Parathyroid adenoma (tissue), 2 donors: ENCODE measurements around the gene DDN.

Experiments used
- H2AFZ ChIP-seq: fragments of 300-600 bp; sonication (generic); one replicate; pipeline ENCODE4 v1.7.0; 2017; ENCODE audit warnings: antibody characterized with exemption, mild to moderate bottlenecking
- H3K27ac ChIP-seq: fragments of 300-600 bp; sonication (generic); one replicate; pipeline ENCODE4 v1.7.0; 2017
- H3K27me3 ChIP-seq: fragments of 300-600 bp; sonication (generic); one replicate; pipeline ENCODE4 v1.7.0; 2017; ENCODE audit warnings: low read length; ENCODE audit not compliant: control insufficient read depth, insufficient read depth
- H3K36me3 ChIP-seq: fragments of 300-600 bp; sonication (generic); one replicate; pipeline ENCODE4 v1.7.0; 2017; ENCODE audit warnings: low read length; ENCODE audit not compliant: control insufficient read depth, insufficient read depth
- H3K4me1 ChIP-seq: fragments of 300-600 bp; sonication (generic); one replicate; pipeline ENCODE4 v1.7.0; 2017; ENCODE audit warnings: control low read depth
- H3K4me2 ChIP-seq: fragments of 300-600 bp; sonication (generic); one replicate; pipeline ENCODE4 v1.7.0; 2017; ENCODE audit warnings: low read length
- H3K4me3 ChIP-seq: fragments of 300-600 bp; sonication (generic); one replicate; pipeline ENCODE4 v1.7.0; 2017; ENCODE audit warnings: low read depth, low read length
- H3K79me2 ChIP-seq: fragments of 300-600 bp; sonication (generic); one replicate; pipeline ENCODE4 v1.7.0; 2017; ENCODE audit warnings: control low read depth
- H3K9ac ChIP-seq: fragments of 300-600 bp; sonication (generic); one replicate; pipeline ENCODE4 v1.7.0; 2017; ENCODE audit warnings: mild to moderate bottlenecking
- H3K9me3 ChIP-seq: fragments of 300-600 bp; sonication (generic); one replicate; pipeline ENCODE4 v1.7.0; 2017; ENCODE audit warnings: low read length; ENCODE audit not compliant: control insufficient read depth
- CTCF ChIP-seq: fragments of 300-600 bp; sonication (generic); IDR thresholded peaks from one replicate; pipeline ENCODE4 v1.7.0; 2017; ENCODE audit warnings: antibody characterized with exemption, mild to moderate bottlenecking
- donor health status: primary hyperparathyroidism.

DDN gene

GRCh38 chr12:49043856-49044258 is 44.7 kb upstream of the DDN start:
- TF ChIP-seq CTCF = peak; percentile 63
- no peaks in the 10 kb centered on the region for H3K27me3 ChIP-seq
- H3K36me3 ChIP-seq = no peaks in the 10 kb centered on the region
- no peak overlapping the region for H2AFZ ChIP-seq
- H3K4me1 ChIP-seq = no peaks in the 10 kb centered on the region
- H3K4me3 ChIP-seq = no peak overlapping the region
- H3K9ac ChIP-seq = no peak overlapping the region
- no peak overlapping the region for H3K27ac ChIP-seq
- H3K79me2 ChIP-seq = no peaks in the 10 kb centered on the region
- H3K4me2 ChIP-seq = no peak overlapping the region
- no peaks in the 10 kb centered on the region for H3K9me3 ChIP-seq

- no peak for TF ChIP-seq CTCF
- no peak overlapping the region for H3K4me3 ChIP-seq
- H3K4me2 ChIP-seq = no peak overlapping the region
- no peak overlapping the region for H3K9ac ChIP-seq
- no peak overlapping the region for H2AFZ ChIP-seq
- no peaks in the 10 kb centered on the region for H3K4me1 ChIP-seq
- no peaks in the 10 kb centered on the region for H3K9me3 ChIP-seq
- H3K36me3 ChIP-seq = no peaks in the 10 kb centered on the region
- no peaks in the 10 kb centered on the region for H3K79me2 ChIP-seq
- no peaks in the 10 kb centered on the region for H3K27me3 ChIP-seq
- H3K27ac ChIP-seq = no peak overlapping the region
Measured at GRCh38 chr12:49043241-49043640, 44.1 kb upstream of the DDN start.

- TF ChIP-seq CTCF = no peak
Measured at GRCh38 chr12:49041881-49042484, 42.8 kb upstream of the DDN start.

GRCh38 chr12:49041036-49041880 is 42.1 kb upstream of the DDN start:
- Histone ChIP-seq H3K36me3 (no peaks in the 10 kb centered on the region), H3K9ac (no peak overlapping the region), H3K4me3 (no peak overlapping the region), H3K79me2 (no peaks in the 10 kb centered on the region), H3K27me3 (no peaks in the 10 kb centered on the region), H2AFZ (no peak overlapping the region), H3K4me2 (no peak overlapping the region), H3K4me1 (no peaks in the 10 kb centered on the region), H3K9me3 (no peaks in the 10 kb centered on the region), H3K27ac (no peak overlapping the region)
- TF ChIP-seq CTCF = no peak

More at GRCh38 chr12:49041881-49042484, 42.8 kb upstream of the DDN start:
- Histone ChIP-seq H3K4me2 (no peak overlapping the region), H3K27ac (no peak overlapping the region), H3K27me3 (no peaks in the 10 kb centered on the region), H3K9ac (no peak overlapping the region), H3K36me3 (no peaks in the 10 kb centered on the region), H3K9me3 (no peaks in the 10 kb centered on the region), H3K4me3 (no peak overlapping the region), H3K4me1 (no peaks in the 10 kb centered on the region), H3K79me2 (no peaks in the 10 kb centered on the region), H2AFZ (no peak overlapping the region)
